Neuronal stem cell (in vitro differentiated cells): ENCODE results near the gene CARD10.

Source experiments
- DNase-seq: peaks from one replicate; pipeline ENCODE4 v3.0.0-alpha.2; 2013; ENCODE audit warnings: low spot score
- H2AFZ ChIP-seq: one replicate; pipeline ENCODE4 v1.6.1; 2013; ENCODE audit warnings: mild to moderate bottlenecking, low read length, inconsistent platforms
- H2AK5ac ChIP-seq: 2 replicates; pipeline ENCODE4 v1.6.1; 2013; ENCODE audit warnings: low read depth, mild to moderate bottlenecking, inconsistent platforms, low read length, moderate library complexity, mixed read lengths
- H2BK120ac ChIP-seq: 2 replicates; pipeline ENCODE4 v1.6.1; 2013; ENCODE audit warnings: low read depth, mild to moderate bottlenecking, inconsistent platforms, low read length, moderate library complexity, mixed read lengths
- H2BK12ac ChIP-seq: one replicate; pipeline ENCODE4 v1.6.1; 2013; ENCODE audit warnings: low read length, inconsistent platforms
- H2BK15ac ChIP-seq: 2 replicates; pipeline ENCODE4 v1.6.1; 2013; ENCODE audit warnings: mild to moderate bottlenecking, low read length, inconsistent platforms, mixed read lengths
- H2BK5ac ChIP-seq: one replicate; pipeline ENCODE4 v1.6.1; 2013; ENCODE audit warnings: inconsistent platforms, mild to moderate bottlenecking, low read length, moderate library complexity
- H3K14ac ChIP-seq: one replicate; pipeline ENCODE4 v1.6.1; 2013; ENCODE audit warnings: low read length, inconsistent platforms
- H3K18ac ChIP-seq: 2 replicates; pipeline ENCODE4 v1.6.1; 2013; ENCODE audit warnings: low read length, inconsistent platforms
- H3K23ac ChIP-seq: 2 replicates; pipeline ENCODE4 v1.6.1; 2013; ENCODE audit warnings: low read depth, mild to moderate bottlenecking, mixed read lengths, low read length, inconsistent platforms; ENCODE audit not compliant: poor library complexity
- H3K27ac ChIP-seq: replicated peaks from 3 replicates; pipeline ENCODE4 v1.5.1; 2013; ENCODE audit warnings: low read length, inconsistent platforms
- H3K27me3 ChIP-seq, 3 experiments: 2 replicates each; pipeline ENCODE4 v1.6.1; 2013; ENCODE audit warnings: low read length in 3 of 3, mild to moderate bottlenecking in 2 of 3, inconsistent platforms in 1 of 3, low read depth in 1 of 3, mixed read lengths in 1 of 3, moderate library complexity in 1 of 3; ENCODE audit not compliant: control insufficient read depth in 3 of 3, insufficient read depth in 3 of 3
- H3K36me3 ChIP-seq, 2 donors: replicated peaks in 1 of 2; 2 replicates each; pipeline ENCODE4 v1.6.1; 2013; ENCODE audit warnings: low read length in 2 of 2; ENCODE audit not compliant: control insufficient read depth in 2 of 2, insufficient read depth in 2 of 2
- H3K4ac ChIP-seq: 2 replicates; pipeline ENCODE4 v1.6.1; 2013; ENCODE audit warnings: inconsistent platforms, mild to moderate bottlenecking, low read length, moderate library complexity
- H3K4me1 ChIP-seq, 2 donors: 1 replicate in 1 of 2; 2 replicates in 1 of 2; pipeline ENCODE4 v1.6.1; 2013; ENCODE audit warnings: low read length in 2 of 2, low read depth in 1 of 2; ENCODE audit not compliant: control insufficient read depth in 2 of 2, insufficient read depth in 1 of 2
- H3K4me2 ChIP-seq: one replicate; pipeline ENCODE4 v1.6.1; 2013; ENCODE audit warnings: mild to moderate bottlenecking, low read length, inconsistent platforms; ENCODE audit not compliant: insufficient read depth, poor library complexity, severe bottlenecking
- H3K4me3 ChIP-seq, 2 donors: 2 replicates each; pipeline ENCODE4 v1.5.1; 2013; ENCODE audit warnings: low read length in 2 of 2, mild to moderate bottlenecking in 2 of 2, inconsistent platforms in 1 of 2, moderate library complexity in 1 of 2
- H3K79me1 ChIP-seq: one replicate; pipeline ENCODE4 v1.6.1; 2013; ENCODE audit warnings: low read depth, mild to moderate bottlenecking, inconsistent platforms, low read length, moderate library complexity
- H3K9ac ChIP-seq: one replicate; pipeline ENCODE4 v1.6.1; 2013; ENCODE audit warnings: mild to moderate bottlenecking, low read depth, low read length, inconsistent platforms; ENCODE audit not compliant: poor library complexity
- H3K9me3 ChIP-seq, 2 donors: replicated peaks in 1 of 2; 2 replicates each; pipeline versions ENCODE3 to v1.6.1; 2013; ENCODE audit warnings: low read length in 2 of 2, mild to moderate bottlenecking in 2 of 2, inconsistent platforms in 1 of 2, low read depth in 1 of 2, mixed read lengths in 1 of 2, moderate library complexity in 1 of 2; ENCODE audit not compliant: control insufficient read depth in 2 of 2, insufficient read depth in 1 of 2
- H4K8ac ChIP-seq: one replicate; pipeline ENCODE4 v1.6.1; 2013; ENCODE audit warnings: low read depth, mild to moderate bottlenecking, inconsistent platforms, low read length, moderate library complexity
- H4K91ac ChIP-seq: one replicate; pipeline ENCODE4 v1.6.1; 2013; ENCODE audit warnings: low read length, low read depth, mild to moderate bottlenecking, inconsistent platforms; ENCODE audit not compliant: poor library complexity
- WGBS, 2 donors: extraction: QIAGEN DNeasy Blood & Tissue Kit; methylation state at CpG; one replicate each; pipeline ENCODE4 v1.1.7; 2013; ENCODE audit warnings: missing lambda C conversion rate in 2 of 2, mixed read lengths in 1 of 2; ENCODE audit not compliant: insufficient read length in 2 of 2, insufficient replicate concordance in 1 of 2; ENCODE audit errors: extremely low coverage in 2 of 2; 5-methylcytosine and 5-hydroxymethylcytosine counted together

The CARD10 gene

GRCh38 chr22:37449331-37450001 is 69.7 kb downstream of the CARD10 start:
- DNase-seq, result no peak
- Histone ChIP-seq H3K9ac (no peak overlapping the region), H3K4me2 (no peak overlapping the region)

GRCh38 chr22:37448516-37449127 is 70.6 kb downstream of the CARD10 start:
- Histone ChIP-seq H3K4ac (peak overlapping the region; percentile 70), H2BK15ac (peak overlapping the region; percentile 40), H3K9me3 (no peaks in the 10 kb centered on the region), H3K18ac (peak overlapping the region; percentile 81), H4K8ac (no peak overlapping the region), H3K27me3 (peaks cover 0 to 12% (median 0%) of the 10 kb centered on the region in 3 experiments), H3K23ac (peak overlapping the region; percentile 68), H3K36me3 (no peaks in the 10 kb centered on the region), H3K79me1 (no peaks in the 10 kb centered on the region), H2BK120ac (no peak overlapping the region), H2AK5ac (peak overlapping the region; percentile 71), H2BK5ac (no peak overlapping the region), H3K4me2 (no peak overlapping the region), H4K91ac (no peak overlapping the region), H2AFZ (no peak overlapping the region), H3K4me3 (no peak overlapping the region), H2BK12ac (no peak overlapping the region), H3K9ac (peak overlapping the region; percentile 2), H3K14ac (no peak overlapping the region), H3K27ac (no peak overlapping the region), H3K4me1 (peaks cover 0 to 8% of the 10 kb centered on the region in 2 donors)
- WGBS, 2 donors, result no CpG with 5 or more reads among the region's 18 CpGs
- DNase-seq, result no peak

More at GRCh38 chr22:37449331-37450001, 69.7 kb downstream of the CARD10 start:
- Histone ChIP-seq H2AFZ (no peak overlapping the region), H3K14ac (no peak overlapping the region), H2BK15ac (no peak overlapping the region), H3K4me1 (peaks cover 0 to 8% of the 10 kb centered on the region in 2 donors), H4K91ac (peak overlapping the region; percentile 43), H3K9me3 (no peaks in the 10 kb centered on the region), H2BK120ac (no peak overlapping the region), H2BK12ac (no peak overlapping the region), H3K27me3 (peaks cover 0 to 18% (median 0%) of the 10 kb centered on the region in 3 experiments), H3K79me1 (no peaks in the 10 kb centered on the region), H4K8ac (no peak overlapping the region), H3K18ac (peak overlapping the region; percentile 65), H3K36me3 (no peaks in the 10 kb centered on the region), H3K23ac (peak overlapping the region; percentile 68), H3K4me3 (no peak overlapping the region), H2AK5ac (peak overlapping the region; percentile 71), H3K4ac (no peak overlapping the region), H3K27ac (no peak overlapping the region), H2BK5ac (no peak overlapping the region)
- no CpG with 5 or more reads among the region's 15 CpGs for WGBS, 2 donors

GRCh38 chr22:37445501-37445900 is 73.7 kb downstream of the CARD10 start:
- Histone ChIP-seq H3K9ac (no peak overlapping the region), H3K4me3 (no peak overlapping the region), H2BK15ac (no peak overlapping the region), H3K14ac (no peak overlapping the region), H3K4me2 (no peak overlapping the region), H3K36me3 (no peaks in the 10 kb centered on the region), H3K4ac (no peak overlapping the region), H4K91ac (no peak overlapping the region), H2BK120ac (no peak overlapping the region), H3K4me1 (peaks cover 0 to 8% of the 10 kb centered on the region in 2 donors), H3K9me3 (peaks cover 0 to 5% of the 10 kb centered on the region in 2 donors), H3K23ac (no peak overlapping the region), H2AFZ (no peak overlapping the region), H3K18ac (no peak overlapping the region), H2BK5ac (no peak overlapping the region), H3K27me3 (peaks cover 0 to 12% (median 0%) of the 10 kb centered on the region in 3 experiments), H4K8ac (no peak overlapping the region), H3K79me1 (no peaks in the 10 kb centered on the region), H3K27ac (no peak overlapping the region), H2BK12ac (no peak overlapping the region), H2AK5ac (no peak overlapping the region)
- no peak for DNase-seq
- WGBS, 2 donors, result 100% methylated on average over 2 of the region's 9 CpGs; no CpG with 5 or more reads in 1 of the 2 donors

- no peak overlapping the region for H2BK12ac ChIP-seq
- no peaks in the 10 kb centered on the region for H3K79me1 ChIP-seq
- no peak overlapping the region for H3K14ac ChIP-seq
- H3K9me3 ChIP-seq, result peaks cover 0 to 5% of the 10 kb centered on the region in 2 donors
- no peak overlapping the region for H3K23ac ChIP-seq
- H4K91ac ChIP-seq, result no peak overlapping the region
- H2BK15ac ChIP-seq, result no peak overlapping the region
- no peak overlapping the region for H3K4me3 ChIP-seq
- peaks cover 0 to 8% of the 10 kb centered on the region in 2 donors for H3K4me1 ChIP-seq
- no CpG with 5 or more reads among the region's 7 CpGs for WGBS, 2 donors
- no peak overlapping the region for H2AFZ ChIP-seq
- H4K8ac ChIP-seq, result no peak overlapping the region
- H3K36me3 ChIP-seq, result no peaks in the 10 kb centered on the region
- H3K4ac ChIP-seq, result no peak overlapping the region
- DNase-seq, result no peak
- no peak overlapping the region for H2AK5ac ChIP-seq
- no peak overlapping the region for H2BK120ac ChIP-seq
- no peak overlapping the region for H2BK5ac ChIP-seq
- H3K27ac ChIP-seq, result no peak overlapping the region
- no peak overlapping the region for H3K9ac ChIP-seq
- no peak overlapping the region for H3K18ac ChIP-seq
- H3K27me3 ChIP-seq, result peaks cover 0 to 6% (median 0%) of the 10 kb centered on the region in 3 experiments
- H3K4me2 ChIP-seq, result no peak overlapping the region
Observed at GRCh38 chr22:37443977-37444376, 75.2 kb downstream of the CARD10 start.
